Measurements from ENCODE around the gene KANSL2.

DNA sequence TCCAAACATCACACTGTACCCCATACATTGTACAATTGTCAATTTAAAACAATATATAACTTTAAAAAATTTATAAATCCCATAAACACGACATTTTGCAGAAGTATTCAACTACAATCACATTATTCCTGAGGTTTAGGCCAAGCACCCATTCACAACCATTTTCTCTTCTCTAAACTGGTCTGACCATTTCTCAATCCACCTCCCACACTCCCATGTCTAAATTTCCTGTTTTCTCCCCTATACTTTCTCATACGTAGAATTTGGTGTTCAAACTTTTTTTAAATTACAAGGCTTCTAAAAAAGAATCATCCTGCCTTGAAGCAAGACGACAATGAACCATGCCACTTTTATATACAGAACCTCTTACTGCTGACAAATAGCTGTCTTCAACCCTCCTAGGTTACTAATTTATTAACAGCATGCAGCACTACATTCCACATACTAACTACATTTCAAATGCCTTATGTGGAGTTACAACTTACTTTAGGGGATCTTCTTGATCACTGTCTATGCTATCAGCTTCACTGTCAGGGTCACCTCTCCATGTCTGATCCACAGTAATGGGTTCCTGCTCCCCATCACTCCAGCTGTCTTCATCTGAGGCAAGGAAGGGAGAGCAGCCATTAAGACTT is 3.4 kb downstream of the KANSL2 start:
- TF ChIP-seq, protein P1, sequence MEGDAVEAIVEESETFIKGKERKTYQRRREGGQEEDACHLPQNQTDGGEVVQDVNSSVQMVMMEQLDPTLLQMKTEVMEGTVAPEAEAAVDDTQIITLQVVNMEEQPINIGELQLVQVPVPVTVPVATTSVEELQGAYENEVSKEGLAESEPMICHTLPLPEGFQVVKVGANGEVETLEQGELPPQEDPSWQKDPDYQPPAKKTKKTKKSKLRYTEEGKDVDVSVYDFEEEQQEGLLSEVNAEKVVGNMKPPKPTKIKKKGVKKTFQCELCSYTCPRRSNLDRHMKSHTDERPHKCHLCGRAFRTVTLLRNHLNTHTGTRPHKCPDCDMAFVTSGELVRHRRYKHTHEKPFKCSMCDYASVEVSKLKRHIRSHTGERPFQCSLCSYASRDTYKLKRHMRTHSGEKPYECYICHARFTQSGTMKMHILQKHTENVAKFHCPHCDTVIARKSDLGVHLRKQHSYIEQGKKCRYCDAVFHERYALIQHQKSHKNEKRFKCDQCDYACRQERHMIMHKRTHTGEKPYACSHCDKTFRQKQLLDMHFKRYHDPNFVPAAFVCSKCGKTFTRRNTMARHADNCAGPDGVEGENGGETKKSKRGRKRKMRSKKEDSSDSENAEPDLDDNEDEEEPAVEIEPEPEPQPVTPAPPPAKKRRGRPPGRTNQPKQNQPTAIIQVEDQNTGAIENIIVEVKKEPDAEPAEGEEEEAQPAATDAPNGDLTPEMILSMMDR (IDR thresholded peaks at IDR 0.05; ENCODE audit: low read depth, low read length, poor library complexity, severe bottlenecking), result no peak
- no peak for TF ChIP-seq EZH2phosphoT487 (IDR thresholded peaks at IDR 0.05; ENCODE audit: borderline replicate concordance, low read length)
